HCT116 (cell line): ENCODE measurements around the gene MGST2. TPM values are rescaled to one million over a fixed set of nuclear protein-coding genes. Genes with fewer than 3 reads are reported as not detected.

Source experiments
- ATAC-seq: fragments of 200-7000 bp; cut with Tn5 transposase; 2 replicates; pipeline ENCODE4 v1.9.1; 2020; ENCODE audit warnings: mild to moderate bottlenecking, moderate library complexity
- BruUV-seq: library from RNA; stranded (reverse); fragments of 400-500 nt; replicated peaks from 2 replicates; lab custom pipeline; 2021; lab: Mats Ljungman, UMichigan
- CTCF ChIA-PET: fragments of 300-600 bp; sonication (Branson Sonifier 250); formaldehyde crosslinking; loops from one replicate; lab custom pipeline; 2021; ENCODE audit warnings: antibody characterized with exemption; lab: Charles Lee
- POLR2A ChIA-PET: fragments of 300-600, 350-600 bp; sonication (Branson Sonifier 250); formaldehyde crosslinking; loops from one replicate; lab custom pipeline; 2021; ENCODE audit warnings: antibody characterized with exemption; lab: Charles Lee
- RAD21 ChIA-PET, 2 experiments: fragments of 300-600 bp; sonication (Branson Sonifier 250); formaldehyde crosslinking; loops; one replicate each; lab custom pipeline; 2023; ENCODE audit warnings: low total read pairs in 2 of 2; ENCODE audit not compliant: uncharacterized antibody in 2 of 2, unreplicated experiment in 2 of 2, low non-redundant PET in 1 of 2; lab: Charles Lee
- DNase-seq: peaks from one replicate; pipeline ENCODE4 v3.0.0-alpha.2; 2010; ENCODE audit warnings: low read depth, low spot score
- H2AFZ ChIP-seq: fragments of 200-600 bp; shearing (Covaris generic), sonication (generic); 2 replicates; pipeline ENCODE4 v1.6.1; 2017; ENCODE audit warnings: low read depth, mixed run types, mixed read lengths, antibody characterized with exemption, low read length; ENCODE audit not compliant: poor library complexity, severe bottlenecking
- H3K27ac ChIP-seq: 2 replicates; pipeline ENCODE4 v1.5.1; 2012; ENCODE audit warnings: low read depth, low read length
- H3K27me3 ChIP-seq: fragments of 200-600 bp; sonication (generic); 2 replicates; pipeline ENCODE4 v1.6.1; 2016; ENCODE audit warnings: mixed run types, low read length, mixed read lengths; ENCODE audit not compliant: insufficient read depth
- H3K36me3 ChIP-seq, 2 experiments: fragments of 200-500 bp in 1 of 2; fragments of 200-600 bp in 1 of 2; sonication (Bioruptor generic) in 1 of 2; sonication (generic) in 1 of 2; 2 replicates each; pipeline versions ENCODE4 v1.5.1 to v1.6.1; 2014 to 2016; ENCODE audit warnings: low read length in 2 of 2, inconsistent platforms in 1 of 2, mixed read lengths in 1 of 2, mixed run types in 1 of 2; ENCODE audit not compliant: insufficient read depth in 2 of 2, control insufficient read depth in 1 of 2
- H3K4me1 ChIP-seq, 2 experiments: fragments of 200-600 bp in 1 of 2; sonication (generic) in 1 of 2; 2 replicates each; pipeline versions ENCODE4 v1.5.1 to v1.6.1; 2012 to 2017; ENCODE audit warnings: low read length in 2 of 2, inconsistent platforms in 1 of 2, mild to moderate bottlenecking in 1 of 2, mixed read lengths in 1 of 2, mixed run types in 1 of 2, moderate library complexity in 1 of 2; ENCODE audit not compliant: insufficient read depth in 2 of 2, control insufficient read depth in 1 of 2
- H3K4me2 ChIP-seq: fragments of 200-600 bp; sonication (generic); 2 replicates; pipeline ENCODE4 v1.6.1; 2017; ENCODE audit warnings: mixed run types, low read length, mixed read lengths
- H3K4me3 ChIP-seq, 2 experiments: fragments of 200-600 bp in 1 of 2; sonication (generic) in 1 of 2; replicated peaks in 1 of 2; 2 replicates each; pipeline ENCODE4 v1.5.1; 2011 to 2016; ENCODE audit warnings: low read length in 2 of 2, control low read depth in 1 of 2, low read depth in 1 of 2, mild to moderate bottlenecking in 1 of 2, mixed read lengths in 1 of 2, mixed run types in 1 of 2
- H3K79me2 ChIP-seq: fragments of 200-600 bp; sonication (generic); 2 replicates; pipeline ENCODE4 v1.6.1; 2017; ENCODE audit warnings: mild to moderate bottlenecking, mixed run types, low read length, moderate library complexity, mixed read lengths; ENCODE audit not compliant: insufficient read depth
- H3K9ac ChIP-seq: fragments of 200-600 bp; sonication (generic); 2 replicates; pipeline ENCODE4 v1.6.1; 2016; ENCODE audit warnings: low read length, mixed read lengths
- H3K9me2 ChIP-seq: fragments of 200-600 bp; sonication (generic), shearing (Covaris generic); 2 replicates; pipeline ENCODE4 v1.6.1; 2017; ENCODE audit warnings: mixed run types, mild to moderate bottlenecking, moderate library complexity; ENCODE audit not compliant: insufficient read depth
- H3K9me3 ChIP-seq, 2 experiments: fragments of 200-500 bp in 1 of 2; fragments of 200-600 bp in 1 of 2; sonication (Bioruptor generic) in 1 of 2; sonication (generic) in 1 of 2; 2 replicates each; pipeline ENCODE4 v1.6.1; 2014 to 2017; ENCODE audit warnings: low read length in 2 of 2, mixed read lengths in 2 of 2, inconsistent platforms in 1 of 2, low read depth in 1 of 2, mild to moderate bottlenecking in 1 of 2, mixed run types in 1 of 2, moderate library complexity in 1 of 2; ENCODE audit not compliant: control insufficient read depth in 1 of 2, insufficient read depth in 1 of 2
- H4K20me1 ChIP-seq: fragments of 200-600 bp; sonication (generic), shearing (Covaris generic); 2 replicates; pipeline ENCODE4 v1.6.1; 2017; ENCODE audit warnings: mixed run types, mild to moderate bottlenecking, moderate library complexity; ENCODE audit not compliant: insufficient read depth
- ATF3 ChIP-seq: IDR thresholded peaks from 2 replicates; pipeline ENCODE4 v1.6.1; 2012
- CBX3 ChIP-seq: IDR thresholded peaks from 2 replicates; pipeline ENCODE4 v1.6.1; 2012; ENCODE audit warnings: low read depth
- CEBPB ChIP-seq: IDR thresholded peaks from 2 replicates; pipeline ENCODE4 v1.6.1; 2012; ENCODE audit warnings: low read depth
- CTCF ChIP-seq, 3 experiments: fragments of 200-600 bp in 1 of 3; sonication (generic) in 1 of 3; IDR thresholded peaks in 2 of 3; conservative IDR thresholded peaks in 1 of 3; 2 replicates each; pipeline ENCODE4 v1.5.1; 2012 to 2017; ENCODE audit warnings: low read depth in 2 of 3, low read length in 2 of 3, antibody characterized with exemption in 1 of 3, borderline replicate concordance in 1 of 3, control low read depth in 1 of 3, mild to moderate bottlenecking in 1 of 3, mixed read lengths in 1 of 3, mixed run types in 1 of 3, moderate library complexity in 1 of 3; ENCODE audit not compliant: insufficient read depth in 1 of 3
- ELF1 ChIP-seq: IDR thresholded peaks from 2 replicates; pipeline ENCODE4 v1.6.1; 2012; ENCODE audit warnings: low read depth, borderline replicate concordance
- EZH2 ChIP-seq: fragments of 200-600 bp; sonication (generic); IDR thresholded peaks from 2 replicates; pipeline ENCODE4 v1.6.1; 2017; ENCODE audit warnings: antibody characterized with exemption, mixed run types
- EZH2phosphoT487 ChIP-seq: fragments of 200-600 bp; IDR thresholded peaks from 2 replicates; pipeline ENCODE4 v1.6.1; 2018; ENCODE audit warnings: antibody characterized with exemption, borderline replicate concordance
- JUND ChIP-seq: IDR thresholded peaks from 2 replicates; pipeline ENCODE4 v1.6.1; 2012
- POLR2A ChIP-seq: IDR thresholded peaks from 2 replicates; pipeline ENCODE4 v1.7.0; 2011; ENCODE audit warnings: borderline replicate concordance; ENCODE audit not compliant: insufficient read depth, insufficient read length; ENCODE audit errors: extremely low read depth
- RAD21 ChIP-seq: IDR thresholded peaks from 2 replicates; pipeline ENCODE4 v1.6.1; 2012; ENCODE audit warnings: low read depth, mild to moderate bottlenecking
- SRF ChIP-seq: IDR thresholded peaks from 2 replicates; pipeline ENCODE4 v1.6.1; 2012; ENCODE audit warnings: low read depth
- TCF7L2 ChIP-seq: IDR thresholded peaks from 2 replicates; pipeline ENCODE4 v1.7.0; 2011; ENCODE audit warnings: borderline replicate concordance, inconsistent platforms; ENCODE audit not compliant: insufficient read depth, insufficient read length; ENCODE audit errors: extremely low read depth
- YY1 ChIP-seq: IDR thresholded peaks from 2 replicates; pipeline ENCODE4 v1.6.1; 2011; ENCODE audit warnings: low read length, low read depth, moderate library complexity, mild to moderate bottlenecking; ENCODE audit not compliant: insufficient replicate concordance; ENCODE audit errors: extremely low read depth
- ZBTB33 ChIP-seq: IDR thresholded peaks from 2 replicates; pipeline ENCODE4 v1.6.1; 2011; ENCODE audit warnings: mild to moderate bottlenecking, low read length, moderate library complexity; ENCODE audit not compliant: insufficient replicate concordance; ENCODE audit errors: extremely low read depth
- ZFX ChIP-seq: fragments of 450-650 bp; IDR thresholded peaks from 2 replicates; pipeline ENCODE4 v1.6.1; 2017
- intact Hi-C: fragments of 100-400 bp; cut with micrococcal nuclease; formaldehyde crosslinking; loops from 2 replicates; pipeline ENCODE4 v1.10.0; 2022
- total RNA-seq: library from RNA; stranded (reverse); gene quantifications from one replicate; pipeline ENCODE4 v1.2.1, GENCODE V29; 2021; ENCODE audit not compliant: unreplicated experiment

MGST2 gene
- total RNA-seq, 1 experiment from 2014 or later: 24.3 TPM

- no peak overlapping the region for H3K9ac ChIP-seq
- ChIA-PET RAD21 (no interaction called here), CTCF (interaction anchor here (0.8 kb wide), 1 partner anchor 13 kb away, joined by 3 read pairs; no protein-coding TSS in a partner anchor), POLR2A (no interaction called here)
- no peak overlapping the region for H2AFZ ChIP-seq
- no peak overlapping the region for H3K4me3 ChIP-seq
- H3K27ac ChIP-seq: no peak overlapping the region
- DNase-seq (no peak), ATAC-seq (peak; percentile 61; the same call in 1 of the 2 replicates)
- H3K79me2 ChIP-seq: no peaks in the 10 kb centered on the region
- H3K4me2 ChIP-seq: no peak overlapping the region
- no peaks in the 10 kb centered on the region for H3K27me3 ChIP-seq
- no peaks in the 10 kb centered on the region for H3K9me2 ChIP-seq
- TF ChIP-seq CTCF (IDR thresholded peaks at IDR 0.05 in 2 of 3, conservative IDR thresholded peaks at IDR 0.05 in 1 of 3; ENCODE audit: borderline replicate concordance in 1 of 3, insufficient read depth in 1 of 3, low read depth in 2 of 3, low read length in 2 of 3) (peak in 2 of 3 experiments; percentile 18 to 25; a peak in 1 of 6 replicates), RAD21 (peak; percentile 35), ELF1 (no peak), EZH2phosphoT487 (no peak)
- H3K36me3 ChIP-seq: no peaks in the 10 kb centered on the region
- intact Hi-C loops: no loop called here
- H3K4me1 ChIP-seq: no peaks in the 10 kb centered on the region
- no TSS peak for BruUV-seq
- H3K9me3 ChIP-seq: no peaks in the 10 kb centered on the region
- H4K20me1 ChIP-seq: no peaks in the 10 kb centered on the region
Measured at GRCh38 chr4:139692309-139693012, 26.8 kb downstream of the MGST2 start.

GRCh38 chr4:139694522-139695107 is 29.0 kb downstream of the MGST2 start:
- H3K27me3 ChIP-seq: no peaks in the 10 kb centered on the region
- H3K27ac ChIP-seq: no peak overlapping the region
- CTCF ChIA-PET: no interaction called here
- H3K9me2 ChIP-seq: no peaks in the 10 kb centered on the region
- DNase-seq (no peak), ATAC-seq (no peak)
- no peak overlapping the region for H3K4me2 ChIP-seq
- no peak overlapping the region for H2AFZ ChIP-seq
- RAD21 ChIA-PET: no interaction called here
- POLR2A ChIA-PET: no interaction called here
- H3K9ac ChIP-seq: no peak overlapping the region
- H3K4me3 ChIP-seq: no peak overlapping the region
- intact Hi-C loops: no loop called here
- H3K79me2 ChIP-seq: no peaks in the 10 kb centered on the region
- BruUV-seq: no TSS peak
- H4K20me1 ChIP-seq: no peaks in the 10 kb centered on the region
- H3K4me1 ChIP-seq: no peaks in the 10 kb centered on the region
- H3K36me3 ChIP-seq: no peaks in the 10 kb centered on the region
- no peaks in the 10 kb centered on the region for H3K9me3 ChIP-seq
- no peak for TF ChIP-seq ZBTB33
- no peak for TF ChIP-seq TCF7L2
- TF ChIP-seq ZFX: no peak
- TF ChIP-seq CEBPB: no peak
- no peak for TF ChIP-seq POLR2A
- no peak for TF ChIP-seq JUND
- no peak for TF ChIP-seq YY1
- TF ChIP-seq ATF3: no peak
- no peak for TF ChIP-seq SRF
- no peak for TF ChIP-seq CBX3
- TF ChIP-seq EZH2phosphoT487: no peak
- no peak for TF ChIP-seq EZH2
